ENCODE measurements around the gene ZNF536.

- TF ChIP-seq CTCF (IDR thresholded peaks at IDR 0.05) (no peak), POLR2A (IDR thresholded peaks at IDR 0.05) (no peak)
Observed at GRCh38 chr19:30338041-30338456, 34.1 kb upstream of the ZNF536 start.

All from Peyer's patch (tissue), 4 donors.